CD14-positive monocyte (primary cell): ENCODE measurements around the gene CLCNKB. TPM values are rescaled to one million over a fixed set of nuclear protein-coding genes. Genes with fewer than 3 reads are reported as not detected.

Source experiments
- DNase-seq, 3 donors: peaks; one replicate each; pipeline ENCODE4 v3.0.0-alpha.2; 2011 to 2022
- H2AFZ ChIP-seq: 2 replicates; pipeline ENCODE4 v1.6.0; 2012; ENCODE audit warnings: mild to moderate bottlenecking, low read depth, low read length, inconsistent platforms; ENCODE audit not compliant: insufficient read depth, poor library complexity, severe bottlenecking
- H3K27ac ChIP-seq, 2 donors: 1 replicate in 1 of 2; 2 replicates in 1 of 2; pipeline ENCODE4 v1.5.1; 2012 to 2013; ENCODE audit warnings: low read length in 2 of 2, control low read depth in 1 of 2, inconsistent platforms in 1 of 2, low read depth in 1 of 2, mild to moderate bottlenecking in 1 of 2
- H3K27me3 ChIP-seq, 2 donors: one replicate each; pipeline versions ENCODE4 v1.6.0 to v1.6.1; 2011 to 2013; ENCODE audit warnings: low read length in 2 of 2; ENCODE audit not compliant: control insufficient read depth in 2 of 2, insufficient read depth in 2 of 2
- H3K36me3 ChIP-seq, 2 donors: replicated peaks in 1 of 2; 1 replicate in 1 of 2; 2 replicates in 1 of 2; pipeline versions ENCODE4 v1.5.1 to v1.6.1; 2012 to 2013; ENCODE audit warnings: low read length in 2 of 2, control low read depth in 1 of 2, inconsistent platforms in 1 of 2, mild to moderate bottlenecking in 1 of 2; ENCODE audit not compliant: insufficient read depth in 2 of 2, control insufficient read depth in 1 of 2
- H3K4me1 ChIP-seq, 2 donors: 1 replicate in 1 of 2; 2 replicates in 1 of 2; pipeline versions ENCODE4 v1.5.1 to v1.6.1; 2012 to 2013; ENCODE audit warnings: low read length in 2 of 2, control low read depth in 1 of 2, inconsistent platforms in 1 of 2, mild to moderate bottlenecking in 1 of 2, moderate library complexity in 1 of 2; ENCODE audit not compliant: insufficient read depth in 2 of 2, control insufficient read depth in 1 of 2
- H3K4me2 ChIP-seq: replicated peaks from 2 replicates; pipeline ENCODE3; 2012; ENCODE audit warnings: low read length, moderate library complexity, mild to moderate bottlenecking; ENCODE audit not compliant: poor library complexity, severe bottlenecking; ENCODE audit errors: extremely low read depth
- H3K4me3 ChIP-seq, 3 experiments: fragments of 200-600 bp in 1 of 3; sonication (generic) in 1 of 3; replicated peaks in 1 of 3; 1 replicate in 2 of 3; 2 replicates in 1 of 3; pipeline ENCODE4 v1.5.1; 2011 to 2013; ENCODE audit warnings: low read length in 3 of 3, mild to moderate bottlenecking in 3 of 3, control low read depth in 2 of 3, low read depth in 2 of 3, inconsistent platforms in 1 of 3, moderate library complexity in 1 of 3
- H3K79me2 ChIP-seq: 2 replicates; pipeline ENCODE4 v1.6.0; 2012; ENCODE audit warnings: mild to moderate bottlenecking, control low read depth, inconsistent platforms, low read length, moderate library complexity; ENCODE audit not compliant: insufficient read depth
- H3K9ac ChIP-seq: 2 replicates; pipeline ENCODE4 v1.6.0; 2017; ENCODE audit warnings: low read length, mild to moderate bottlenecking; ENCODE audit not compliant: insufficient read depth, poor library complexity, severe bottlenecking
- H3K9me3 ChIP-seq, 2 donors: replicated peaks in 1 of 2; 1 replicate in 1 of 2; 2 replicates in 1 of 2; pipeline versions ENCODE4 v1.5.1 to v1.6.1; 2012 to 2013; ENCODE audit warnings: low read length in 2 of 2, control low read depth in 1 of 2; ENCODE audit not compliant: control insufficient read depth in 1 of 2, insufficient read depth in 1 of 2
- H4K20me1 ChIP-seq: 2 replicates; pipeline ENCODE4 v1.6.0; 2012; ENCODE audit warnings: mild to moderate bottlenecking, low read length, control low read depth, moderate library complexity; ENCODE audit not compliant: insufficient read depth
- H3K27ac Mint-ChIP-seq, 7 donors: one replicate each; pipeline ENCODE4 v1.8.0; 2020; ENCODE audit warnings: mild to moderate bottlenecking in 7 of 7, mixed read lengths in 7 of 7, moderate library complexity in 6 of 7, inconsistent platforms in 2 of 7
- H3K27me3 Mint-ChIP-seq, 3 donors: one replicate each; pipeline ENCODE4 v1.8.0; 2021 to 2022; ENCODE audit warnings: low read depth in 3 of 3, mild to moderate bottlenecking in 3 of 3, mixed read lengths in 3 of 3, moderate library complexity in 3 of 3, inconsistent platforms in 1 of 3
- H3K36me3 Mint-ChIP-seq, 2 donors: one replicate each; pipeline ENCODE4 v1.8.0; 2020; ENCODE audit warnings: mixed read lengths in 2 of 2, inconsistent platforms in 1 of 2, mild to moderate bottlenecking in 1 of 2
- H3K4me1 Mint-ChIP-seq: one replicate; pipeline ENCODE4 v1.8.0; 2020; ENCODE audit warnings: mild to moderate bottlenecking, mixed read lengths
- H3K4me3 Mint-ChIP-seq, 2 donors: one replicate each; pipeline ENCODE4 v1.8.0; 2020; ENCODE audit warnings: mild to moderate bottlenecking in 2 of 2, mixed read lengths in 2 of 2, moderate library complexity in 1 of 2
- H3K9me3 Mint-ChIP-seq, 7 donors: one replicate each; pipeline ENCODE4 v1.8.0; 2020 to 2022; ENCODE audit warnings: mixed read lengths in 7 of 7, mild to moderate bottlenecking in 6 of 7, moderate library complexity in 6 of 7, inconsistent platforms in 2 of 7
- CTCF ChIP-seq: fragments of 200-600 bp; IDR thresholded peaks from one replicate; pipeline ENCODE4 v1.8.0; 2022; ENCODE audit warnings: antibody characterized with exemption, mild to moderate bottlenecking
- WGBS: methylation state at CpG from one replicate; pipeline ENCODE4 v1.1.5; 2013; ENCODE audit warnings: missing lambda C conversion rate; ENCODE audit not compliant: insufficient coverage; 5-methylcytosine and 5-hydroxymethylcytosine counted together
- intact Hi-C, 2 donors: fragments of 100-400 bp; cut with micrococcal nuclease; formaldehyde crosslinking; loops; one replicate each; pipeline versions ENCODE4 v1.15.0 to v1.15.1; 2023
- polyA plus RNA-seq, 3 donors: library from polyadenylated mRNA; depleted of rRNA in 1 of 3; unstranded in 2 of 3; stranded (reverse) in 1 of 3; fragments of 300-500 nt in 2 of 3; fragments of >200 nt in 1 of 3; fragmentation: Illumina TruSeq in 2 of 3; gene quantifications; 1 replicate in 2 of 3; 2 replicates in 1 of 3; pipeline ENCODE4 v1.2.3, GENCODE V29; 2012 to 2021

CLCNKB gene
- polyA plus RNA-seq, 3 donors = not detected

- H3K79me2 ChIP-seq = no peaks in the 10 kb centered on the region
- intact Hi-C loops = loop anchor here in 1 of 2 donors (2.0 to 10.0 kb wide), 2 partner anchors 42 to 172 kb away; no protein-coding TSS in a partner anchor
- H3K27me3 ChIP-seq = no peaks in the 10 kb centered on the region
- H2AFZ ChIP-seq = peak overlapping the region; percentile 90
- peaks cover 13 to 19% of the 10 kb centered on the region in 2 donors for H3K4me1 ChIP-seq
- H3K4me1 Mint-ChIP-seq = peaks cover 11% of the 10 kb centered on the region
- H3K36me3 ChIP-seq = no peaks in the 10 kb centered on the region
- H3K9me3 Mint-ChIP-seq = no peaks in the 10 kb centered on the region
- H3K9ac ChIP-seq = peak overlapping the region; percentile 76
- TF ChIP-seq CTCF = no peak
- peak; percentile 36 to 60 (median 42) for DNase-seq
- H3K4me3 ChIP-seq = peak overlapping the region; percentile 38 to 75 (median 40)
- H3K27ac Mint-ChIP-seq = peak overlapping the region in 3 of 7 donors; percentile 14 to 30 (median 30)
- H4K20me1 ChIP-seq = no peaks in the 10 kb centered on the region
- H3K36me3 Mint-ChIP-seq = no peaks in the 10 kb centered on the region
- H3K9me3 ChIP-seq = no peaks in the 10 kb centered on the region
- WGBS = under 1% methylated on average over 28 of the region's 36 CpGs
- H3K27me3 Mint-ChIP-seq = peaks cover 9 to 14% (median 10%) of the 10 kb centered on the region in 3 donors
- peak overlapping the region; percentile 87 for H3K4me2 ChIP-seq
- H3K27ac ChIP-seq = peak overlapping the region in 1 of 2 donors; percentile 48
- peak overlapping the region; percentile 62 to 79 for H3K4me3 Mint-ChIP-seq
Measured at GRCh38 chr1:16012590-16013219, 30.9 kb upstream of the CLCNKB start.

GRCh38 chr1:16013220-16013907, 30.2 kb upstream of the CLCNKB start:
- H3K36me3 Mint-ChIP-seq = no peaks in the 10 kb centered on the region
- Histone ChIP-seq H3K4me3 (peak overlapping the region; percentile 38 to 75 (median 40)), H3K27ac (peak overlapping the region in 1 of 2 donors; percentile 48), H3K36me3 (no peaks in the 10 kb centered on the region), H3K4me2 (peak overlapping the region; percentile 87), H3K9ac (peak overlapping the region; percentile 76), H3K27me3 (no peaks in the 10 kb centered on the region), H3K9me3 (no peaks in the 10 kb centered on the region), H4K20me1 (no peaks in the 10 kb centered on the region), H3K79me2 (no peaks in the 10 kb centered on the region), H3K4me1 (peaks cover 13 to 22% of the 10 kb centered on the region in 2 donors), H2AFZ (peak overlapping the region; percentile 90)
- no peaks in the 10 kb centered on the region for H3K9me3 Mint-ChIP-seq
- no peak for TF ChIP-seq CTCF
- H3K27me3 Mint-ChIP-seq = peaks cover 12 to 14% (median 13%) of the 10 kb centered on the region in 3 donors
- WGBS = 56% methylated on average over 12 of the region's 28 CpGs
- H3K4me3 Mint-ChIP-seq = peak overlapping the region; percentile 62 to 79
- peak; percentile 50 to 82 (median 53) for DNase-seq
- intact Hi-C loops = loop anchor here in 1 of 2 donors (2.0 to 10.0 kb wide), 2 partner anchors 41 to 171 kb away; no protein-coding TSS in a partner anchor
- peaks cover 15% of the 10 kb centered on the region for H3K4me1 Mint-ChIP-seq
- H3K27ac Mint-ChIP-seq = peak overlapping the region in 2 of 7 donors; percentile 32 to 58
